Testis (tissue), 3 donors: ENCODE measurements around the gene B3GAT1. TPM values are rescaled to one million over a fixed set of nuclear protein-coding genes. Genes with fewer than 3 reads are reported as not detected.

Source experiments
- DNase-seq: peaks from one replicate; pipeline ENCODE4 v3.0.0-alpha.2; 2019
- H3K27ac ChIP-seq, 2 donors: fragments of 200-600 bp; sonication (generic); one replicate each; pipeline ENCODE4 v1.5.1; 2019
- H3K27me3 ChIP-seq: fragments of 200-600 bp; sonication (generic); one replicate; pipeline ENCODE4 v1.5.1; 2019
- H3K36me3 ChIP-seq: fragments of 200-600 bp; sonication (generic); one replicate; pipeline ENCODE4 v1.5.1; 2017; ENCODE audit warnings: low read depth; ENCODE audit errors: missing control alignments
- H3K4me1 ChIP-seq: fragments of 200-600 bp; sonication (generic); one replicate; pipeline ENCODE4 v1.5.1; 2019
- H3K4me3 ChIP-seq, 2 donors: fragments of 200-600 bp; sonication (generic); one replicate each; pipeline ENCODE4 v1.5.1; 2017 to 2019
- H3K9me3 ChIP-seq: fragments of 200-600 bp; sonication (generic); one replicate; pipeline ENCODE4 v1.5.1; 2017
- POLR2A ChIP-seq: fragments of 450-650 bp; IDR thresholded peaks from one replicate; pipeline ENCODE4 v1.6.1; 2017; ENCODE audit warnings: antibody characterized with exemption, mild to moderate bottlenecking, moderate library complexity
- WGBS, 2 donors: methylation state at CpG; one replicate each; pipeline ENCODE4 v1.1.5; 2018; 5-methylcytosine and 5-hydroxymethylcytosine counted together
- intact Hi-C: fragments of 100-400 bp; cut with DNase I; formaldehyde crosslinking; loops from one replicate; pipeline ENCODE4 v1.15.1; 2023; ENCODE audit warnings: low total_unique reads
- polyA plus RNA-seq: library from polyadenylated mRNA; stranded (reverse); fragments of 350-450 nt; fragmentation: Illumina TruSeq; extraction: RNeasy Lipid Tissue Mini Kit (QIAGEN cat#74804); gene quantifications from one replicate; pipeline ENCODE4 v1.2.3, GENCODE V29; 2014; ENCODE audit warnings: low read depth, low replicate concordance; ENCODE audit not compliant: insufficient read depth
- total RNA-seq, 2 donors: library from RNA; depleted of rRNA; stranded (reverse); fragments of >200 nt; gene quantifications; one replicate each; pipeline ENCODE4 v1.2.3, GENCODE V29; 2016
- TF ChIP-seq, protein P1 (sequence below), 3 experiments: fragments of 450-650 bp in 2 of 3; fragments of 200-600 bp in 1 of 3; sonication (generic) in 1 of 3; IDR thresholded peaks; one replicate each; pipeline ENCODE4 v1.5.1; 2016 to 2019; ENCODE audit warnings: antibody characterized with exemption in 3 of 3, mild to moderate bottlenecking in 2 of 3, moderate library complexity in 1 of 3

B3GAT1 gene
- total and polyA plus RNA-seq, 3 donors from 2014 or later = 2.7 to 4.3 (median 3.0) TPM

DNA sequence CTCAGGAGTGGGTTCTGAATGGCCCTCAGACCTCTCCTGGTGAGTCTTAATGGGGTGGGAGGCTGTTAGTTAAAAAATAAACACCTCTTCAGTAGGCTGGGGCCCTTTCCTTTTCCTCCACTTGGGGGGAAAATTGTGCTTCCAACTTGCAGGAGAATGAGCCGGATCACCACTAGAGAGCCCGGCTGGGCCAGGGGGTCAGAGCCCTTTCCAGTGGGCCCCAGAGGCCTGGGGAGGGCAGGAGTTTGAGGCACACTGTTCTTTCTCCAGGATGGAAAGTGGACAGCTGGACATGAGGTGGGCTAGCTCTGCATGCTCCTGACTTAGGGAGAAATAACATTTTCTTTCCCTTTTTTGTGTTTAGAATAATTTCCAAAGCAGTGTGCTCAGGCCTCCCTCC, 32.8 kb downstream of the B3GAT1 start:
- H3K27me3 ChIP-seq = no peaks in the 10 kb centered on the region
- no peak overlapping the region for H3K4me3 ChIP-seq
- no peak for DNase-seq
- intact Hi-C loops = no loop called here
- no peaks in the 10 kb centered on the region for H3K36me3 ChIP-seq
- 73 to 93% methylated on average over 2 of the region's 2 CpGs for WGBS, 2 donors
- no peak overlapping the region for H3K27ac ChIP-seq
- no peaks in the 10 kb centered on the region for H3K9me3 ChIP-seq
- H3K4me1 ChIP-seq = no peaks in the 10 kb centered on the region
- TF ChIP-seq POLR2A = no peak
- TF ChIP-seq, protein P1, sequence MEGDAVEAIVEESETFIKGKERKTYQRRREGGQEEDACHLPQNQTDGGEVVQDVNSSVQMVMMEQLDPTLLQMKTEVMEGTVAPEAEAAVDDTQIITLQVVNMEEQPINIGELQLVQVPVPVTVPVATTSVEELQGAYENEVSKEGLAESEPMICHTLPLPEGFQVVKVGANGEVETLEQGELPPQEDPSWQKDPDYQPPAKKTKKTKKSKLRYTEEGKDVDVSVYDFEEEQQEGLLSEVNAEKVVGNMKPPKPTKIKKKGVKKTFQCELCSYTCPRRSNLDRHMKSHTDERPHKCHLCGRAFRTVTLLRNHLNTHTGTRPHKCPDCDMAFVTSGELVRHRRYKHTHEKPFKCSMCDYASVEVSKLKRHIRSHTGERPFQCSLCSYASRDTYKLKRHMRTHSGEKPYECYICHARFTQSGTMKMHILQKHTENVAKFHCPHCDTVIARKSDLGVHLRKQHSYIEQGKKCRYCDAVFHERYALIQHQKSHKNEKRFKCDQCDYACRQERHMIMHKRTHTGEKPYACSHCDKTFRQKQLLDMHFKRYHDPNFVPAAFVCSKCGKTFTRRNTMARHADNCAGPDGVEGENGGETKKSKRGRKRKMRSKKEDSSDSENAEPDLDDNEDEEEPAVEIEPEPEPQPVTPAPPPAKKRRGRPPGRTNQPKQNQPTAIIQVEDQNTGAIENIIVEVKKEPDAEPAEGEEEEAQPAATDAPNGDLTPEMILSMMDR (IDR thresholded peaks at IDR 0.05) = no peak

DNA sequence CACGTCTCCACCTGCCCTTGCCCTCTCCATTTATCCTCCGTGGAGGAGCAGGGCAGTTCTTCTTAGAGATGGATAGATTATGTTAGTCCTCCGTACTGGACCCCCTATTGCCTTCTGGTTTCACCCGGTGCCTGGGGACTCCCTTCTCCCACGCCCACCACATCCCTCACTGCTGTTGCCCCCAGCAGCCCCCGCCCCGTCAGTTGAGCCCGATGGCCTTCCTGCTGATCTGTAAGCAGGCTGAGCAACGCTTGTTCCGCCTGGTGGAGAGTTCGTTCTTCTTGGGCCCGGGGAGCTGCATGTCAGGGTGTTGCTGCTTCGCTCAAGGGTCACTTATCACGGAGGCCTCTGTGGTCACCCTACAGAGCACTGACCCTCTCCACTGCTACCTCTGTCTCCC, 34.2 kb downstream of the B3GAT1 start:
- Histone ChIP-seq H3K27ac (no peak overlapping the region), H3K36me3 (no peaks in the 10 kb centered on the region), H3K27me3 (no peaks in the 10 kb centered on the region), H3K4me1 (no peaks in the 10 kb centered on the region), H3K4me3 (no peak overlapping the region), H3K9me3 (no peaks in the 10 kb centered on the region)
- intact Hi-C loops = no loop called here
- WGBS, 2 donors = 86 to 89% methylated on average over 14 of the region's 14 CpGs
- no peak for DNase-seq
- no peak for TF ChIP-seq POLR2A
- TF ChIP-seq, protein P1 (IDR thresholded peaks at IDR 0.05) = no peak

DNA sequence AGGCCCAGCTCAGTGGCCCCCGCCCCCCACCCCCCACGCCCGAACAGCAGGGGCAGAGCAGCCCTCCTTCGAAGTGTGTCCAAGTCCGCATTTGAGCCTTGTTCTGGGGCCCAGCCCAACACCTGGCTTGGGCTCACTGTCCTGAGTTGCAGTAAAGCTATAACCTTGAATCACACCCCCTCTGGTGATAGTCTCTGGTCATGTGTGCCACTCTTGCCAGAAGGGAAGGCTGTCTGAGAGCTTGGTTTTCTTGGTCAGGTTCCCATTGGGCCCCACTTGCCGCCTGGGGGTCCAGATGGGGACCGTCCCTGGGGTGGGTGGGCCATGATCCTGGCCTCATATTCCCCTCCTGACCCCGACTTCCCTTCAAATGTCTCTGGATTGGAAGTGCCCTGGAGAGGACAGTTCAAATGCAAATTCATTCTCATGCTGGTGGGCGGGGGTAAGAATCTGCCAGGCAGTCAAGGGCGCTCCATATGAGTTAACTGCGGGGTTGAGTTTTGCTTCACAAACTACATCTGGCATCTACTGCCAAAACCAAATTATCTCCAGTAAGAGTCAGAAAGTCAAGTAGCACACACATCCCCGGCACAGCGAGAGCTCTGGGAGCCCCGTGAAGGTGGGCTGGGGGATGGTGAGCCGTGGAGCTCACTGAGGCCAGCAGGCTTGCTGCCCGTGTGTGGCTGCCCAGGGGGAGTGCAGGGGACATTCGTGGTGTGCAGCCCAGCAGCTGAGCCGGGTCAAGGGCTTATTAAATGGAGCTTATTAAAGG, 35.7 kb downstream of the B3GAT1 start:
- Histone ChIP-seq H3K27me3 (no peaks in the 10 kb centered on the region), H3K4me3 (no peak overlapping the region), H3K4me1 (no peaks in the 10 kb centered on the region), H3K9me3 (no peaks in the 10 kb centered on the region), H3K27ac (no peak overlapping the region), H3K36me3 (no peaks in the 10 kb centered on the region)
- TF ChIP-seq POLR2A = no peak
- TF ChIP-seq, protein P1 (IDR thresholded peaks at IDR 0.05) = no peak
- 71 to 78% methylated on average over 12 to 17 of the region's 18 CpGs for WGBS, 2 donors
- DNase-seq = no peak
- intact Hi-C loops = no loop called here

DNA sequence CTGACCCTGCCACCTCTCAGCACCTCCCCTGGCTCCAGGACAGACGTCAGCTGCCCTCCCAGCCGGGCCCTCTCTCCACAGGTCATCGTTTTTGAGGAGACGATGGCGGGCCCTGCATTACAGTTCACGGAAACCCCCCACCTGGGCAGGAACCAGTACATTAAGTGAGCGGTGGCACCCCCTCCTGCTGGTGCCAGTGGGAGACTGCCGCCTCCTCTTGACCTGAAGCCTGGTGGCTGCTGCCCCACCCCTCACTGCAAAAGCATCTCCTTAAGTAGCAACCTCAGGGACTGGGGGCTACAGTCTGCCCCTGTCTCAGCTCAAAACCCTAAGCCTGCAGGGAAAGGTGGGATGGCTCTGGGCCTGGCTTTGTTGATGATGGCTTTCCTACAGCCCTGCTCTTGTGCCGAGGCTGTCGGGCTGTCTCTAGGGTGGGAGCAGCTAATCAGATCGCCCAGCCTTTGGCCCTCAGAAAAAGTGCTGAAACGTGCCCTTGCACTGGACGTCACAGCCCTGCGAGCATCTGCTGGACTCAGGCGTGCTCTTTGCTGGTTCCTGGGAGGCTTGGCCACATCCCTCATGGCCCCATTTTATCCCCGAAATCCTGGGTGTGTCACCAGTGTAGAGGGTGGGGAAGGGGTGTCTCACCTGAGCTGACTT, 37.0 kb downstream of the B3GAT1 start:
- no peak for DNase-seq
- Histone ChIP-seq H3K4me1 (no peaks in the 10 kb centered on the region), H3K27me3 (no peaks in the 10 kb centered on the region), H3K9me3 (no peaks in the 10 kb centered on the region), H3K4me3 (no peak overlapping the region), H3K36me3 (no peaks in the 10 kb centered on the region), H3K27ac (no peak overlapping the region)
- no peak for TF ChIP-seq POLR2A
- TF ChIP-seq, protein P1 (IDR thresholded peaks at IDR 0.05) = no peak
- intact Hi-C loops = no loop called here
- WGBS, 2 donors = 89 to 93% methylated on average over 16 of the region's 16 CpGs
